ENCODE measurements around the gene FMOD.

FMOD gene

DNA sequence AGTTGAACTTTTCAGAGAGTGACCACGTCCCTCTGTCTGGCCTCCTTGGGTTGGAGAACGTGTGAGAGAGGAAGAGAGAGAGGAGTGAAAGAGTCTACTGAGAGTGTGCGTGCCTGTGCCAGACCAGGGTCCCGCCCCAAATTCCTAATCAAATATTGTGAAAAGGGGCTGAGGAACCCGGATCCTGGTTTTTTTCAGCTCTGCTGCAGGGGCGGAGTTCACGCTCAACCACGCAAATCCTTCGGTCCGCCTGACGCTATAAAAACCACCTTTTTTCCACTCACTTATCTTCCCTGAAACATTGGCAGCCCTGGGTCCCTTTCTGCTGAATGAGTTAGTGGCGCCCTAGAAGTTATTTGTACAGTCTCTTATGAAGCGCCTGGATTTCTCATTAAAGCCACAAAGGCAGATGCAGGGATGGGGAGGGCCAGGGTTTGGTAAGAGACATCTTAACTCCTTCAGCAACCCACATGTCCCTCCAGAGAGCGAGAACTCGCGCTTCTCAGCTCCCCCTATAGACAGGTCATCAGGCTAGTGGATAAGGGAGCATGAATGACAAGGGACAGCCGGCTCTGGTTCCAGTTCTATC, at the start of gene FMOD:
TSS of gene FMOD (minus strand) at position 86 of the 589 bp plus-strand sequence. CDS start 2,852 bp downstream, outside the sequence.
- no peak for DNase-seq

DNA sequence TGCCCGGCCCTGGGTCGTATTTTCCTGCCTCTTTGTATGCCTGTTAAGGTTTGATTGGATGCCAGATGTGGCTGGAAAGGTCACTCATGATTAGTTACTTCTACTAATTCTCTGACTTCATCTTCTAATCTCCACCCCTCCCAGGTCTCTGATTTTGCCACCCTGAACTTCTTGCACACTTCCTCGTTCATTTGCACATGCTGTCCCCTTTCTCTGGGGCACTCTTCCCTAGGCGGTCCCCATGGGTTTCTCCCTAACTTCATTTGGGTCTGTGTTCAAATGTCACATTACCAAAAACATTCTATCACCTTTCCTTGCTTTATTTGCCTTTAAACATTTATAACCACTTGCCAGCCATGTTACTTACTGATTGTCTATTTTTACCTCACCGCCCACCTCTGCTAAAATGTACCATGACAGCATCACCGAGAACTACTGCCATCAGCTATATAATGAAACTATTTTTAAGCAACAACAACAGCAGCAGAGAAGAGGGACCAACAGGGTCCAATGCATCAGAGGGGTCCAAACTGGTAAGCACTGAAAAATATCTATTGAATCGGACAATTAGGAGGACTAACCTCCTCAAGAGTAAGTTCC, 45.8 kb upstream of the FMOD start:
- DNase-seq, result no peak

DNA sequence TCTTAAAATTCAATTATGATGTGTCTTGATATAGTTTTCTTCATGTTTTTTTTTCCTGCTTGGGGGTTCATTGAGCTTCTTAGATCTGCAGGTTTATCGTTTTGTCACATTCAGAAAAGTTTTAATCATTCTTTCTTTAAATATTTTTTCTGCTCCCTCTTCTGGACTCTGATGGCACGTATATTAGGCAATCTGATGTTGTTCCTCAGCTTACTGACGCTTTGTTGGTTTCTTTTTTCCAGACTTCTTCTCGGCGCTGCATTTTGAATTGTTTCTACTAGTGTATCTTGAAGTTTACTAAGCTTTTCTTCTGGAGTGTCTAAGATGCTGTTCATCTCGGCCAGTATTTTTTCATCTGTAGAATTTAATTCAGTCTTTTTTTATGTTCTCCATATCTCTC, 44.8 kb upstream of the FMOD start:
- no peak for DNase-seq

DNA sequence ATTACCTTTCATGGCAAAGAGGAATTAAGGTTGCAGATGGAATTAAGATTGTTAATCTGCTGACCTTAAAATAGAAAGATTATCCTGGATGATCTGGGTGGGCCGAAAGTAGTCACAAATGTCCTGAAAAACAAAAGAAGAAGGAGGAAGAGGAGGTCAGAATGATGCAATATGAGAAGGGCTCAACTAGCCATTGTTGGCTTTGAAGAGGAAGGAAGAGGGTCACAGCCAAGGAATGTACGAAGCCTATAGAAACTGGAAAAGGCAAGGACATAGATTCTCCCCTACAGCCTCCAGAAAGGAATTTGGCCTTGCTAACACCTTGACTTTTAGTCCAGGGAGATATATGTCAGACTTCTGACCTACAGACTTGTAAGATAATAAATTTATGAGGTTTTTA, 39.4 kb upstream of the FMOD start:
- no peak for DNase-seq

DNA sequence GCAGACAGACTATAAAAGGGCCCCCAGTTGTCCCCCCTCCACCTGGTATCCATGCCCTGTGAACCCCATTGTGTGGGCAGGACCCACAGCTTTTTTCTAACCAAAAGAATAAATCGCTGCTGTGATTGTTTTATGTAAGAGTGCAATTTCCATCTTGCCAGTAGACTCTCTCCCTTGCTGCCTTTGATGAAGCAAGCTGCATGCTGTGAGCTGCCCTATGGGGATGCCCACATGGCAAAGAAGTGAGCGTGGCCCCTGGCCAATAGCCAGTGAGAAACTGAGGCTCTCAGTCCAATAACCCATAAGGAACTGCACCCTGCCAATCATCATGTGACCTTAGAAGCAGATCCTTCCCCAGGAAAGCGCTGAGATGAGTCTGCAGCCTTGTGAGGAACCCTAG, 37.8 kb upstream of the FMOD start:
- DNase-seq, result no peak

DNA sequence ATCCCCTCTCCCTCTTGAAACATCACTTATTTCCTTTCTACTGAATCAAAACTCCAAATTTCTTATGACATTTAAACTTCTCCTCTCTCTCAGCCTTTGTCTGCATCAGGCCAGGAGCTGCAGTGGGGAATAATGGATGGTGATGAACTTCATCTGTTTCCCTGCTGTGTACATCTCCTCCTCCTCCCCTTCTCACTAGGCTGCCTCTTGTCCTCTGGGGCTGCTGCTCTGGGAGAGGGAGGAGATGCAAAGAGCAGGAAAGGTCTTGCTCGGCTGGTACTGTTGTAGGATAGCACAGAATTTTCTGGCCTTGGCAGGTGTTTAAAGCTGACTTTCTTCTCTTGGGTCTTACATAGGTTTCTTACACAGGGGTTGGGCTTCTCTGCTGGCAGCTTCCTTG, 31.1 kb upstream of the FMOD start:
- DNase-seq, result no peak

DNA sequence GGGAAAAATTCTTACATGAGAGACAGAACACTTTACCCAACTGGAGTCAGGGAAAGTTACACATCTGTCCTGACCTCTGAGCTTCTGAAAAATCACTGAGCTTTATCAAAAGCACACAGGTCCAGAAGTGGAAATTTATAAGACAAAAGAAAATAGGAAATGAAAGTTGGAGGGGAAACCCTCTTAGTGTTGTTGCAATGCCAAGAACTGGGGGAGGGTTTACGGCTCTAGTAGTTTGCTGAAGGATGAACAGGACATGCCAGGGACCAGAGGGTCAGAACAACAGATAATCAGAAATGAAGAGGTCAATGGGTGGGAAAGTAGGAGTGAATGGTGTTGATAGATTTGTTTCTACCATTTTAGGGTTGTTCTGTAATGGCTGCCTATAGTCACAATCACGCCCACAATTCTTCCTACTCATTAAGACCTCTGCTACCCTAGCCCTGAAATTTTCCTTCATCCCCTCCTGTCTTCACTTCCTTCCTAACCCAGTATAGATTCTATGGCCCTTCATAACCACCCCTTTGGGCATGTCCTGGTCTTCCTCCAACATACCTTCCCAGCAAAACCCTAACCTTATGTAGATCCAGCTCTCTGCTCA, 30.3 kb upstream of the FMOD start:
- DNase-seq, result no peak

DNA sequence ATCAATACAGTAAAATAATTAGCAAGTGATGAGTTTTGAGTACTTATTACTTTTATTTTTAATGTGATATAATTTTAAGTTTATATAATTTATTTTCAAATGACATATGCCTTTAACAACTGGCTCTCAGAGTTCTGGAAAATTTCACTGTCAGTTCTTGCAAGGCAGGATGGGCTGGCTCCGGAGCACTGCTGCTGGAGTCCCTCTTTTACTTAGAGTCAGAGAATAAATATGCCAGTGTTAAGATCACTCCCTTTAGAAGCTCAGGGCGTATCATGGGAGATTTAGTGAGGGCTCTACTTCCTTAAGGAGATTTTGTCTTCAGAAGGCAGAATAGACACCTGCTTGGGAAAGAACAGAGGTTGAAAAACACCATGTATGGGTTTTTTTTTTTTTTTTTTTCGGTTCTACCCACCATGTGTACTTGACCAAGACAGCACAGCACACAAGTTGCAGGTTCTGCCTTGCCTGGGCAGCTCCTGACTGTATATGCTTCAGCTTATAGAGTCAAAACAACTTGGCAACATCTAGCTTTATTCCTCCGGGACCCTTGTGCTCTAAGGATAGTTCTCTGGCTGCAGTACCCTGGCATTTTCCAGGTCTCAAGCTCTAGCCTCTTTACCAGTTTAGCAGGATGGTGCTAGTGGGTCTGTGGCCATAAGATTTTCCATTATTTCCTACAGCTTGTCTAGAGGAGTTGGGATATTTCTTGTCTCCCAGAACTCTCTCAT, 29.7 kb upstream of the FMOD start:
- DNase-seq, result no peak

DNA sequence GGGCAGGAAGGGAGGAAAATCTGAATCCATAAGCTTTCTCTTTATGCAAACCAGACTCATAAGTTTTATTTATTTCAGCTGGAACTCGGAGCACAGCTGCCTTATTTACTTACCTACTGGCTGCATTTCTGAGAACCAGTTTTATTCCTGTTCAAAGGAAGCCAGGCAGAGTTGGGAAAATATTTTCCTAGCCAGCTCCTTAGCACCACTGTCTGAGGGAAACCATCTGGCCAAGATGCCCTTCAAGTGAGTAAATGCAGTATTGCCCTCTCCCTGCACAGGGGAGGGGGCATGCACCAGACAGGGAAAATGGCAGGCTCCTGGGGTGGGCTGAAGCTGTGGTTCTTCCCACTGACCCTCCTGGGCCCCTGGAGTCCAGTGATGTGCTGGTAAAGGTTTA, 28.9 kb upstream of the FMOD start:
- no peak for DNase-seq

DNA sequence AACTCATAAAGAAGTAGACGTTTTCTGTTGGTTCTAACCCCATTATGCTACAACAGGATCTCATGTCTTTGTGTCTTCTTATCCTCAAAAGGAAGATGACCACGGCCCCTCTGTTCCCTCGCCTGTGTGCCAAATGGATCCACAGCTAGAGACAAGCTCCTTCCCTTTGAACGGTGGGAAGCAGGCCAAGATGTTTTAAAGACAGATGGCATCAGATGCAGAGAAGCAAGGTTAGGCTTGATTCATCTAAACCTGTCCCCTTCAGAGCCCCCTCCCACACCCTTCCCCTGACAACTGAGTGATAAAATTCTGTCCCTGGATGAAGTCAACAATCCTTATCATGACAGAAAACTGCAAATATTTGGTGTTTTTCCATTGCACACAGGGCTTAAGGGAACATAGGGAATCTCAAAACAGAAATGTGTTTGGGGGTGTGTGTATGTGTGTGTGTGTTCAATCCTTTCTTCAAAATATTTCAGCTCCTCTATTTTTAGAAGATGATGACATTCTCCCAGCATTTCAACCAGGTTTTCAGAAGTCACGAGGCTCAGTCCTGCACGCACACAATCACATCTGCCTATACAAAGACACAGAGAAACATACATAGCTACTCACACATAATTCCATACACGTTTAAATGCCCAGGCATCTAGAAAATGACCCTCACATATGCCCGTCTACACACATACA, 27.8 kb upstream of the FMOD start:
- DNase-seq, result no peak

DNA sequence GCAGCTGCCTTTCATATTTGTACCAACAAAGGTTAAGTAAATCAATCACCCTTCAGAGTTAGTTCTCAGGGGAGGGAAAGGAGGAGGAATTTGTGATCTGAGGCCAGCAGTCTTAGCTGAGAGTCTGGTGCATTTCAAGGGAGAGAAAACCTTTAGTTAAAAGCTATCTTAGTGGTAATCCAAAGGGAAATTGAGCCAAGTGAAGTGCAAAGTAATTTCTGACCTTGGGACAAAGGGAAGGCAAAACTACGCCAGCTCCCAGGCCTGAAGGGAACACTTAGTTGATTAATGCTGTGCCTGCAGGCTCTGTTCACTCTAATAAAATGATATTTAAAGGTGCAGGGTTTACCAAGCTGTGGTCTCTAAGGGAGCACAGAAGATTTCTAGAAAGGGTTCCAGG, 23.1 kb upstream of the FMOD start:
- DNase-seq, result no peak

DNA sequence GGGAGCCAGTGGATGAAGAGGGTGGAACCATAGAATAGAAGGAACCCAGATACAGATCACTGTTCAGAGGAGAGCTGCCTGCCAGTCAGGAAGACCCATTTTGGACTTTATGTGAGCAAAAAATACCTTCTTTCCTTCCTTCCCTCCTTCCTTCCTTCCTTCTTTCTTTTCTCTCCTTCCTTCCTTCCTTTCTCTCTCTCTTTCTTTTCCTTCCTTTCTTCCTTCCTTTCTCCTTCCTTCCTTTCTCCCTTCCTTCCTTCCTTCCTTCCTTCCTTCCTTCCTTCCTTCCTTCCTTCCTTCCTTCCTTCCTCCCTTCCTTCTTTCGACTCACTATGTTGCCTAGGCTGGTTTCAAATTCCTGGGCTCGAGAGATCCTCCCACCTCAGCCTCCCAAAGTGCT, 22.1 kb upstream of the FMOD start:
- DNase-seq, result no peak

DNA sequence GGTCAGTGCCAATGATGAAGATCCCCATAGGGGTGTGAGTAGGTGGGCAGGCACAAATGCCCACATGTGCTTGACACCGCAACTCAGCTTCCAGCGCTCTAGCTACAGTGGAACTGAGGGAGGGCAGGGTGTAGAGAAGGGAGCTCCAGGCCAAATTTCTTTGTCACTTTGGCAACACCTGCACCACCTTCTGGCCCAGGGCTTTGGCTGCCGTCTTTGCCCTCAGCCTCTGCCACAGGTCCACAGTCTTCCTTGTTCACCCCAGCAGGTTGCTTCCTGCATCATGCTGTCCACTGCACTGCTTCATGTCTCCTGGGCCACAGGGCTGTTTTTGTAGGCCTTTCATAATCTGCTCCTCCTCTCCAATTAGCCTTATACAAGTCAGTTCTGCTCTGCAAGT, 20.4 kb upstream of the FMOD start:
- no peak for DNase-seq

DNA sequence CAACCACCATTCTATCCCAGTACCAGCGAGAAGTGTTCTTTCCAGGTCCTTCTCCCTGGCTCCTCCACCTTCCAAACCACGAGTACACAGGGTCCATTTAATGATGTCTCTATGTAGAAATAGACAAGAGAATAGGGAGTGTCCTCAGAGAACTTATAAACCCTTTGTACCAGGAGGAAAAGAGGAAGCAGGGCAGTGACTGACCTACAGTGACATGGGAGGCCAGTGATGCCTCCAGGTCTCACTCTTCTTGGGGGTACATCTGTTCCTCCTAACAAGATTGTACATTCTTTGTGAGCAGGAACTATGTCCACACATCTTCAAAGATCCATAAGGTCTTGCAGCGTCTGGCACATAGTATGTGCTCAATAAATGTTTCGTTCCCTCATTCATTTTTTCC, 18.7 kb upstream of the FMOD start:
- DNase-seq, result no peak

DNA sequence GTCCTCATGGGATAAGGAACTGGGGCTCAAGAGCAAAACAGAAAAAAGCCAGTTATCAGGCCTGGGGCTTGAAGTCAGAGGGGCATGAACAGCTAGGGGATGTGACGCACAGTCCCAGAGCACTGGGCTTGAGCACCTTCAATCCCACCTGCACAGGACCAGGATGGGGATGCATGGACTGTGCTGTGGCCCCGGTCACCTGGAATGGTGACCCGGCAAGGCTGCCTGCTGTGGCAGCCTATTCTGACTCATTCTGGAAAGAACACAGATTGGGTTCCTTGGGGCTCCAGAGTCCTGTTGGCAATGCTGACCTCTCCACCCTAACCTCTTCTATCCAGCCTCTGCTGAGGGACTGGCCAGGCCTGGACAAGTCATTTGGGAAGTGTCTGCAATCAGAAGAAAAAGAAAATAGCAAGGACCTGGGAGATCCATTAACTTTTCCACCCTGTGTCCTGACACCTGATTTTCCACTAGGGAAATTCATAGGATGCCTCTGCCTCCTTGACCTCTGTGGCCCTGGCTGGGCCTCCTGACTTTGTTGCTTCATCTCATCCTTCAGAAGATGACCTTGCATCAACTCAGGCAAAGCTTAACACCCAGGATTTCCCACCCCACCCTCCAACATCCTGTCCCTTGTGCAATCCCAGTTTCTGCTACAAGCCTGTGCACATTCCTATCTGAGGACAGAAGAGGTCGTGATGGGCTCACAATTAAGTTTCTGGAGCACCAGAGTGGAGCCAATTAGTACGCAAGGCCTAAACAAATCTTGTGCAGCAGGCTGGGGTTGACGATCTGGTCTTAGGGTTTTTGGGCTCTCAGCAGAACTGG, 17.9 kb upstream of the FMOD start:
- no peak for DNase-seq

DNA sequence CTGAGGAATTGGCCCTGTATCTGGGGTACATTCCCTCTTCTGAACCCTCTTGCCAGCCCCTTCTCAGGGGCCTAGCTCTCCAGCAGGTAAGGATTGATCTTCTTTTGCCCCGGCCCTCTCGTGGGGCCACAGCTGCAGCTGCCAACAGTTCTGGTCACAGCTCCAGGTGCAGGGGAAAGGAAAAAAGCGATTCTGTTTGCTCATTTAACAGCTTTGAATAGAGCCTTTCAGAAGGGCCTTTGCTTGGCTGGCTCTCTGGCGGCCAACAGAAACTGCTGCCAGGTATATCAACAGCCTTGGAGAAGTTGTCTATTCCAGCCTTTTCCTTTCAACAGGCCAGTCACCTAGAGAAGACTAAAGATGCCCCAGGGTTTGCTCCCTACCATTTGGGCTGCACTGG, 16.1 kb upstream of the FMOD start:
- no peak for DNase-seq

DNA sequence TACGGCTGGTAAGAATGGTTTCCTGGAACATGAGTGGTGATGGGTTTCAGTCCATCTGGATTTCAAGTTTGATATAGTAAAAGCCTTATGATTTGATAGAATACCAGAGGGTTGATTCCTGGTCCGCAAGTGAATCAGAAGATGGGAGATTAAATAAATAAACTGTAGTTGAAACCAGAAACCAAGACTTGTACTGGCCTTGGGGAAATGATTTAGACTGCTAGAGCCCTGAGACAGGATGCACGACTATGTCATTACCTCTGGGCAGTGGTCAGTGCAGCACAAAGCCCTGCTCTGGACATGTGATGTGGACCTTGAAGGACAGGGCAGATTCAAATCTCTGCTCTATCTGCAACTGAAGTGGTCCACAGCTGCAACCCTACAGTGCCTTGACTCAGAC, 15.6 kb upstream of the FMOD start:
- no peak for DNase-seq

DNA sequence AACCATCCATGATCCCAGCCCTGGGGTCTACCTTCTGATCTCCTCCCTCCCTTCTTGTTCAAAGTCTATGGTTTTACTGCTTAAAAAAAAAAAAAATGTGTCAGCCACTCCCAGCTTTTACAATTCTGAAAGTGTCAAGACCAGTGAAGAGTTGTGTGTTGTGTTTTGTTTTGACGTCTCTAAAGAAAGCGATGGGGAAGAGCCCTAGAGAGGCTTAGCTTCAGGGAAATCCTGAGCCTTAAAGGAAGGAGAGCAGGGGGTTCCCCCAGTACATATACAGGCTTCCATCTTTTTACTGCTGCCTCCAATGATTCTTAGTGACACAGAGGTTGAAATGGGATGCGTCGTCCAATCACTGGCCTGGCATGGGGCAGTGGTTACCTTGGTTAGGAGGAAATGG, 13.9 kb upstream of the FMOD start:
- DNase-seq, result no peak

DNA sequence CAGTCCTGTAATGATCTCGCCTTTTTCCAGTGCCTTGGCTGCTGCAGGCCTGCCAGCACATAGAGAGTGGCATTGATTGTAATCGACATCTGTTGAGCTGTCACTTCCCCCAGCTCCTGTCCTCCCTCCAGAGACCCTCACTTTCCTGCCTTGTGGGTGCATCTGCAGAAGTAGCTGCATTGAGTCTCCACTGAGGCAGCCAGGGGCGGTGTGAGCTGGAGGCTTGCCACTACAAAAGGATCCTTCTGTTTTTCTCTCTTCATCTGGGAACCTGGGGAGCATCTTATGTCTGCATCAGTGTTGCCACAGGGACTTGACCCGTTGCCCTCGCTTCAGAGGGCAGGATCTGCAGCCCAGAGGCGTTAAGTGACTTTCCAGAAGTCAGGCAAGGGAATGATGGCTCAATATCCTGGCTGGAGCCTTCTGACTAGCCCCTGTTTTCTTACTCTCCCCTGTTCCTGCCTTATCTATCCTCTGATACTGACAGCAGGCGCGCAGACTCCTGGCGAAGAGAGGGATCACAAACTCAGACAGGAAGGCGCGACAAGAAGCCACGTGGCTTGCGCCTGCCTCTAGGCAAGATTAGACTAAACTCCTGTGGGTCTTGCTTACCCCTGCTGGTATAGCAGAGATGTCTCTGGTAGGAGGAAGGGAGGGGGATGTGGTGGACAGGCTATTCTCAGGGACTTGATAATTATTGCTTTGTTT, 13.3 kb upstream of the FMOD start:
- no peak for DNase-seq

DNA sequence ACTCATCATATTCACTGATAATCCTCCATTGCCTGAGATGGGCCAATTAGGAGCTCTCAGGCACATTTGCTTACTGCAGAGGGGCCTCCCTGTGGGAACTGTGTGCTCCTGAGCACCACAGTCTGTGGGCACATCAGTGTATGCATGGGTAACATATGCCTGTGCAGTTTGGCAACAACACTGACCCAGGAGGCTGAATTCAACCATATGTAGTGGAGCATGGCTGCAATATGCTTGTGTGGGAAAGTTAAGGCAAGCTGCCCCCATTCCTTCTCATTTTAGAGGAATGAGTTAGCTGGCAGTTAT, 11.8 kb upstream of the FMOD start:
- no peak for DNase-seq

DNA sequence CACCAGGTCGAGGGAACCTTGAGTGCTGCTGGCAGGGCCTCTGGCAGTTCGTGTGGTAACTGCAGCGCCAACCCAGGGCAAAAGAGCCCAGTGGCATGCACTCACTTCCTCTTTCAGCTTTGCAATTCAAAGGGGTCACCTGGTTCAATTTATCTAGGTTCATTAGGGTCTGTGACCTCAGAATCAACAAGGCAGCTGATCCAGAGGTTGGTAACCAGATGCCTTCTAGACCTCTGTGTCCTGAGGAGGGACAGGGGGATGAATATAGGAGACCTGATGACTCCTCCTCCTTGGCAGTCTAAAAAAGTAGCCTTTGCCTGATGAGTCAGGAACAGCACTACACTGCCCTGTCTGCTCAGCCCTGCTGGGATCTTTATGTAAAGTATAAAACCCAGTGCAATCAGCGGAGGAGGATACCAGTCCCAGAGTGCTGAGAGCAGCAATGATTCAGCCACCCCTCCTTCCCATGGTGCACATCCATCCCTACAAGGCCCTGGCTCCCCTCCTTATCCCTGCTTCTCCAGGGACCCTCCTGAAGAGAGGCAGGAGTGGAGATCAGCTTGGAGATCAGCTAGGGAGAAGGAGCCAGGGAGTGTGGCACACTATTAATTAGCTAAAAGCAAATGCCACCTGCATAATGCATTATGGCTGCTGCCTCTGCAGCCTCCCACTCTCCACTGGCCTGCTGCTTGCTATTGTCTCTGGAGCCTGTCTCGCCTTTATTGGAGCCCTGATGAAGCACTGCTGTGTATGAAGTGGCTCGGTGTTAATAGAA, 11.2 kb upstream of the FMOD start:
- DNase-seq, result no peak
